A549 (cell line): ENCODE measurements around the gene HAUS8. TPM values are rescaled to one million over a fixed set of nuclear protein-coding genes. Genes with fewer than 3 reads are reported as not detected.

Experiments
- ATAC-seq, 2 experiments: fragments of 200-7000 bp in 1 of 2; fragments of >200 bp in 1 of 2; cut with Nextera tagmentation in 1 of 2; cut with Tn5 transposase in 1 of 2; 3 replicates each; pipeline versions ENCODE4 v1.8.0 to v1.9.1; 2018 to 2020; ENCODE audit warnings: mild to moderate bottlenecking in 1 of 2, moderate library complexity in 1 of 2
- CTCF ChIA-PET: fragments of 300-600 bp; sonication (Branson Sonifier 250); formaldehyde crosslinking; extraction: SDS; loops from one replicate; lab custom pipeline; 2021; ENCODE audit warnings: antibody characterized with exemption, inconsistent platforms; lab: Yijun Ruan, JAX
- POLR2A ChIA-PET: fragments of 350-600 bp; formaldehyde crosslinking; extraction: SDS; loops from one replicate; lab custom pipeline; 2021; ENCODE audit warnings: antibody characterized with exemption, inconsistent platforms; lab: Yijun Ruan, JAX
- DNase-seq, 2 experiments: peaks; one replicate each; pipeline versions ENCODE4 v3.0.0 to v3.0.0-alpha.2; 2011 to 2016; ENCODE audit warnings: low read depth in 1 of 2, low spot score in 1 of 2
- FAIRE-seq: peaks from 2 replicates; lab custom pipeline; 2011; peaks lifted over from hg19 to GRCh38; lab: Jason Lieb, UNC
- H3K27ac ChIP-seq, 2 experiments: fragments of >200 bp; sonication (Bioruptor Twin); formaldehyde crosslinking; 3 replicates each; pipeline ENCODE4 v1.5.1; 2016 to 2017
- H3K4me1 ChIP-seq: fragments of >200 bp; sonication (Bioruptor Twin); formaldehyde crosslinking; 3 replicates; pipeline ENCODE4 v1.6.1; 2016
- H3K4me2 ChIP-seq: fragments of >200 bp; sonication (Bioruptor Twin); formaldehyde crosslinking; 3 replicates; pipeline ENCODE4 v1.6.1; 2016
- H3K4me3 ChIP-seq: fragments of >200 bp; sonication (Bioruptor Twin); formaldehyde crosslinking; 3 replicates; pipeline ENCODE4 v1.5.1; 2016
- H3K9me3 ChIP-seq: fragments of >200 bp; sonication (Bioruptor Twin); formaldehyde crosslinking; 3 replicates; pipeline ENCODE4 v1.6.1; 2016
- ATOH8 ChIP-seq: fragments of 250-450 bp; sonication (Bioruptor Pico); IDR thresholded peaks from 2 replicates; pipeline ENCODE4 v1.5.0; 2020; ENCODE audit warnings: low read depth, mild to moderate bottlenecking, moderate library complexity
- CBX8 ChIP-seq: fragments of 200-600 bp; sonication (generic); IDR thresholded peaks from 2 replicates; pipeline ENCODE4 v1.6.1; 2016
- CHD4 ChIP-seq: fragments of 200-600 bp; sonication (generic); IDR thresholded peaks from 2 replicates; pipeline ENCODE4 v1.6.1; 2016; ENCODE audit warnings: antibody characterized with exemption, mild to moderate bottlenecking, borderline replicate concordance
- CTCF ChIP-seq: fragments of >200 bp; sonication (Bioruptor Twin); formaldehyde crosslinking; IDR thresholded peaks from 3 replicates; pipeline ENCODE4 v1.5.1; 2016
- EHF ChIP-seq: fragments of 250-450 bp; sonication (Bioruptor Pico); IDR thresholded peaks from 2 replicates; pipeline ENCODE4 v1.5.0; 2020; ENCODE audit warnings: mild to moderate bottlenecking
- EHMT2 ChIP-seq: fragments of 200-600 bp; sonication (generic); IDR thresholded peaks from 2 replicates; pipeline ENCODE4 v1.6.1; 2016; ENCODE audit warnings: antibody characterized with exemption, low read depth, mild to moderate bottlenecking, moderate library complexity
- ELK1 ChIP-seq: fragments of 150-350 bp; IDR thresholded peaks from 2 replicates; pipeline ENCODE4 v1.6.1; 2014; ENCODE audit warnings: low read depth, mild to moderate bottlenecking, low read length
- EP300 ChIP-seq, 2 experiments: fragments of >200 bp; sonication (Bioruptor Twin); formaldehyde crosslinking; IDR thresholded peaks; 2 replicates in 1 of 2; 3 replicates in 1 of 2; pipeline ENCODE4 v1.6.1; 2016 to 2017
- ESRRA ChIP-seq: fragments of 150-350 bp; IDR thresholded peaks from 2 replicates; pipeline ENCODE4 v1.6.1; 2014; ENCODE audit warnings: mild to moderate bottlenecking, low read length, borderline replicate concordance
- FOSB ChIP-seq: fragments of 250-450 bp; sonication (Bioruptor Pico); IDR thresholded peaks from 2 replicates; pipeline ENCODE4 v1.5.0; 2020; ENCODE audit warnings: mild to moderate bottlenecking, moderate library complexity
- HDAC2 ChIP-seq: fragments of 200-600 bp; sonication (generic); IDR thresholded peaks from 2 replicates; pipeline ENCODE4 v1.6.1; 2016
- HES2 ChIP-seq: fragments of >200 bp; sonication (Bioruptor Twin); formaldehyde crosslinking; IDR thresholded peaks from 2 replicates; pipeline ENCODE4 v1.6.1; 2016
- HOXB13 ChIP-seq: fragments of 250-450 bp; sonication (Bioruptor Pico); IDR thresholded peaks from 2 replicates; pipeline ENCODE4 v1.5.0; 2020; ENCODE audit warnings: low read depth, mild to moderate bottlenecking, moderate library complexity
- HOXB5 ChIP-seq: fragments of 250-450 bp; sonication (Bioruptor Pico); IDR thresholded peaks from 2 replicates; pipeline ENCODE4 v1.5.0; 2020; ENCODE audit warnings: mild to moderate bottlenecking, moderate library complexity
- KDM1A ChIP-seq: fragments of 200-600 bp; sonication (generic); IDR thresholded peaks from 2 replicates; pipeline ENCODE4 v1.6.1; 2016; ENCODE audit warnings: low read depth, mild to moderate bottlenecking
- KDM5A ChIP-seq: fragments of 200-600 bp; sonication (generic); IDR thresholded peaks from 2 replicates; pipeline ENCODE4 v1.6.1; 2016; ENCODE audit warnings: antibody characterized with exemption, mild to moderate bottlenecking
- MAFK ChIP-seq: fragments of 450-650 bp; IDR thresholded peaks from 2 replicates; pipeline ENCODE4 v1.6.1; 2014; ENCODE audit not compliant: partially characterized antibody
- NFE2L2 ChIP-seq: fragments of 150-350 bp; conservative IDR thresholded peaks from 2 replicates; pipeline ENCODE4 v1.6.1; 2014; ENCODE audit warnings: low read length
- NPAS2 ChIP-seq: fragments of 250-450 bp; sonication (Bioruptor Pico); IDR thresholded peaks from 2 replicates; pipeline ENCODE4 v1.8.0; 2022; ENCODE audit warnings: mild to moderate bottlenecking, moderate library complexity, borderline replicate concordance
- NR3C1 ChIP-seq: fragments of >200 bp; sonication (Bioruptor Twin); formaldehyde crosslinking; IDR thresholded peaks from 3 replicates; pipeline ENCODE4 v1.6.1; 2017
- PHF8 ChIP-seq: fragments of 200-600 bp; sonication (generic); IDR thresholded peaks from 2 replicates; pipeline ENCODE4 v1.6.1; 2016; ENCODE audit warnings: low read depth, mild to moderate bottlenecking, antibody characterized with exemption, moderate library complexity, borderline replicate concordance
- POLR2A ChIP-seq: IDR thresholded peaks from 2 replicates; pipeline ENCODE4 v1.6.1; 2012; ENCODE audit warnings: mild to moderate bottlenecking, low read length
- POLR2AphosphoS2 ChIP-seq: conservative IDR thresholded peaks from 2 replicates; pipeline ENCODE4 v1.6.1; 2012; ENCODE audit warnings: low read length, improper control_type of control experiment, inconsistent platforms
- RCOR1 ChIP-seq: fragments of 150-350 bp; IDR thresholded peaks from 2 replicates; pipeline ENCODE4 v1.6.1; 2014; ENCODE audit warnings: antibody characterized with exemption, low read length, low read depth
- RFX5 ChIP-seq: fragments of 450-650 bp; IDR thresholded peaks from 2 replicates; pipeline ENCODE4 v1.7.1; 2014; ENCODE audit warnings: antibody characterized with exemption, mild to moderate bottlenecking, moderate library complexity
- TFCP2L1 ChIP-seq: fragments of 250-450 bp; sonication (Bioruptor Pico); IDR thresholded peaks from 2 replicates; pipeline ENCODE4 v1.5.0; 2021; ENCODE audit warnings: mild to moderate bottlenecking
- ZC3H11A ChIP-seq: fragments of 450-650 bp; IDR thresholded peaks from 2 replicates; pipeline ENCODE4 v1.6.1; 2014; ENCODE audit warnings: antibody characterized with exemption, mild to moderate bottlenecking
- ZFP36 ChIP-seq: fragments of 450-650 bp; IDR thresholded peaks from 2 replicates; pipeline ENCODE4 v1.6.1; 2014; ENCODE audit warnings: borderline replicate concordance; ENCODE audit not compliant: partially characterized antibody
- ZNF302 ChIP-seq: fragments of 250-450 bp; sonication (Bioruptor Pico); IDR thresholded peaks from 2 replicates; pipeline ENCODE4 v1.9.0; 2021; ENCODE audit warnings: inconsistent platforms, mild to moderate bottlenecking, moderate library complexity
- WGBS: methylation state at CpG from one replicate; pipeline ENCODE4 v1.1.6; 2017; ENCODE audit errors: missing lambda C conversion rate; 5-methylcytosine and 5-hydroxymethylcytosine counted together
- polyA plus RNA-seq, 4 experiments: library from polyadenylated mRNA; depleted of rRNA in 3 of 4; stranded (reverse); fragments of >200 nt; fragmentation: RNase III in 1 of 4; extraction: RNeasy Plus Mini Kit Qiagen cat#74134 plus additional on column Dnase treatment in 1 of 4; gene quantifications; 2 replicates in 3 of 4; 3 replicates in 1 of 4; pipeline ENCODE4 v1.2.3, GENCODE V29; 2011 to 2017

The HAUS8 gene
- polyA plus RNA-seq, 2 of the 4 experiments (the other 2 are of a cell fraction) = 15.1 to 16.2 TPM

- no peak overlapping the region for H3K4me3 ChIP-seq
- FAIRE-seq (no peak), DNase-seq (no peak)
- no peak for TF ChIP-seq POLR2AphosphoS2
- TF ChIP-seq POLR2A = no peak
- TF ChIP-seq RCOR1 = no peak
- TF ChIP-seq NFE2L2 = no peak
- no peak for TF ChIP-seq NR3C1
- no peak for TF ChIP-seq ELK1
- TF ChIP-seq NPAS2 (CRISPR knock-in tag) = no peak
- TF ChIP-seq HOXB5 (CRISPR knock-in tag) = no peak
- no peak for TF ChIP-seq HDAC2
- TF ChIP-seq ZC3H11A = no peak
- no peak for TF ChIP-seq CTCF
- no peak for TF ChIP-seq EP300 (IDR thresholded peaks at IDR 0.05)
- TF ChIP-seq ESRRA = no peak
- no peak for TF ChIP-seq RFX5
- no peak for TF ChIP-seq KDM5A
- no peak for TF ChIP-seq HOXB13 (CRISPR knock-in tag)
- TF ChIP-seq, all 56 proteins: peak for 0
- no peaks in the 10 kb centered on the region for H3K9me3 ChIP-seq
- no peak overlapping the region for H3K27ac ChIP-seq
- CTCF ChIA-PET = interaction anchor here (1.0 to 4.3 kb wide), 5 partner anchors 9 to 344 kb away, joined by 3 to 16 read pairs (median 4); no protein-coding TSS in a partner anchor
- H3K4me2 ChIP-seq = no peak overlapping the region
- POLR2A ChIA-PET = no interaction called here
- no peak for ATAC-seq
- no peaks in the 10 kb centered on the region for H3K4me1 ChIP-seq
- 97% methylated on average over 8 of the region's 8 CpGs for WGBS
These were observed 17.0 kb downstream of the HAUS8 start for GRCh38 chr19:17058236-17058635.

GRCh38 chr19:17055636-17056035 lies 19.6 kb downstream of the HAUS8 start:
- Histone ChIP-seq H3K9me3 (no peaks in the 10 kb centered on the region), H3K4me3 (no peak overlapping the region), H3K27ac (no peak overlapping the region), H3K4me1 (no peaks in the 10 kb centered on the region), H3K4me2 (no peak overlapping the region)
- WGBS = 95% methylated on average over 9 of the region's 15 CpGs
- FAIRE-seq = no peak
- TF ChIP-seq KDM1A (no peak), FOSB (CRISPR knock-in tag) (no peak), EHF (CRISPR knock-in tag) (no peak), EP300 (IDR thresholded peaks at IDR 0.05) (no peak), ZFP36 (no peak), MAFK (no peak), TFCP2L1 (no peak), CBX8 (no peak), NFE2L2 (no peak), CHD4 (no peak), ATOH8 (CRISPR knock-in tag) (no peak), NPAS2 (CRISPR knock-in tag) (no peak), EHMT2 (no peak), ZNF302 (CRISPR knock-in tag) (no peak), HOXB13 (CRISPR knock-in tag) (no peak), PHF8 (no peak), POLR2A (no peak), HES2 (no peak), ESRRA (no peak)
- POLR2A ChIA-PET = no interaction called here
- DNase-seq = no peak
- ATAC-seq = no peak
- CTCF ChIA-PET = interaction anchor here (1.2 to 4.3 kb wide), 3 partner anchors 11 to 283 kb away, joined by 6 to 16 read pairs (median 6); no protein-coding TSS in a partner anchor
